HG03039 (cell line): Measurements from ENCODE around the gene CCDC61.

Source experiments
- ATAC-seq: cut with Tn5 transposase; IDR thresholded peaks from one replicate; pipeline ENCODE4 v1.9.1; 2021; ENCODE audit warnings: mild to moderate bottlenecking, moderate library complexity; ENCODE audit not compliant: unreplicated experiment

CCDC61 gene

GRCh38 chr19:46014941-46015686, 19.8 kb downstream of the CCDC61 start:
- no peak for ATAC-seq

GRCh38 chr19:46015687-46016425, 20.6 kb downstream of the CCDC61 start:
- no peak for ATAC-seq

DNA sequence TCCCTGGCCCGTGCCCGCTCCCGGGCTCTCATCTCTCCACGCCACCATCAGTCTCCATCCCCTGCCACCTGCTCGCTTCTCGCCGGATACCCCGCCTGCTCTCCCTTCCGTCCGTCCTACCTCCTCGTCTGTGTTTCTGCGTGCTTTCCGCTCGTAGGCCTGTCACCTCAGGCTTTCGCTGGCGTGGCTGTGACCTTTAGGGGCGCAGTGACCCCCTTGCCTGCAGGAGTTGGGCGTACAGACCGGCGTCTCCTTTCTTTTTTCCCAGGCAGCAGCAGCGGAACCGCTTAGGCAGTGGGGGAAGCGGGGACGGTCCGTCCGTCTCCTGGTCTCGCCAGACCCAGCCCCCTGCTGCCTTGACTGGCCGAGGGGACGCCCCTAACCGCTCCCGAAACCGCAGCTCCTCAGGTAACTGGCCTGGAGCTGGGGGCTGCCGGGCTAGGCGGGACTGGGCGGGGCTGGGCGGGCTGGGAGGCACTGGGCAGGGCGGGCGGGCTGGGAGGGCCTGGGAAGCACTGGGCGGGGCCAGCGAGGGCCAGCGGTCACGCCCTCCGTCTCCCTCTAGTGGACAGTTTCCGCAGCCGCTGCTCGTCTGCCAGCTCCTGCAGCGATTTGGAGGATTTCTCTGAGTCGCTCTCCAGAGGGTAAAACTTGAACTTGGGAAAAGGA, 21.3 kb downstream of the CCDC61 start:
- no peak for ATAC-seq

DNA sequence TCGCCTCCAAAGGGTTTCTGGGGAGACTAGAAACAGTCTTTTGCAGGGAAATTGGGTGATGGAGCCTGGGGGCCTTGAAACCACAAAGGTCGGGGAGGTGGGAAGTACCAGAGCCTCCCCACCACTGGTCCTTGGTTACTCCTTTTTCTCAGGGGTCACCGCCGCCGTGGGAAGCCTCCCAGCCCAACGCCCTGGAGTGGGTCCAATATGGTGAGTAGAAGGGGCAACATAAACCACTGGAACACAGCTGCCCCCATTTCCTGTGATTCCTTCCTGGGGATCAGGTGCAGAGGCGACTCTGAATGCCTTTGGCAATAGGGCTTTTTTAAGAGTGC, 21.8 kb downstream of the CCDC61 start:
- no peak for ATAC-seq

- no peak for ATAC-seq
Measured at GRCh38 chr19:46017874-46018675, 22.8 kb downstream of the CCDC61 start.

DNA sequence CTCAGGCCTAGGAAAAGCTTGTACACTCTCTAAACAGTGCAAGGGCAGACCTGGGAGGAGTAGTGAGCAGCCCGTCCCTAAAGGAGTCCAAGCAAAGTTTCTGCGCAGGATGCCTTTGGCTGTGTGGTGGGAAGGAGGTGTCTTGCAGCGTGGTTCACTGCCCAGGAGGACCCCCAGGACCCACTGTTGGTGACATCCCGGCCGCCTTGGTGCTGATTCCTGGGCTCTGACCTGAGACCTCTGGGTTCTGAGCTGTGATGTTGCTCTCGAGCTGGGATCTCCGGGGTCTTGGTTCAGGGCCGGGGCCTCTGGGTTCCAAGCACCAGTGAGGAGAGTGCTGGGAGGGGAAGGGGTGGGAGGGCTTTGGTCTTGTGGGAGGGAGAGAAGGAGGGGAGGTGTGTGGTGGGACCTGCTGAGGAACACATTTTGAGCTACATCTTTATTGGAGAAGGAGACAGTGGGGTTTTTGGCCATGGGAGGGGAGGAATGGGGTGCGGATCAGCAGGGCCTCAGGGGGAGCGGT, 23.5 kb downstream of the CCDC61 start:
- ATAC-seq: no peak

DNA sequence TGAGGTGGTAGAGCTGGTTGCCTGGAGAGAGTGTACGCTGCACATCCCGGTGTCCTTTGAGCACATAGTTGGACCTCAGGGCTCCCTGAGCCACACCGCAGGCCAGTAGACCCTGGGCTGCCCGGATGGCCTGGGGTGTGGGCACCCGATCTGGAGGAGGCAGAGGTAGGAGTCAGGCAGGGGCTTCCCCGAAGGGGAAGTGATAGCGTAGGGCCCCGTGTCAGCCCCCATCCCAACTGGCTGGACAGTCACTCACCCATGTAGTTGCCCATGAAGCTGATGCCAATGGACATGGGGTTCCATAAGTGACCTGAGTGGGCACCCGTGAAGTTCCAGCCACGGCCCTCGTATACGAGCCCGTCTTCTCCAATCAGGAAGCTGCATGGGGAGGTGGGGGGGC, 24.0 kb downstream of the CCDC61 start:
- ATAC-seq: no peak

GRCh38 chr19:46020819-46021125, 25.5 kb downstream of the CCDC61 start:
- no peak for ATAC-seq

DNA sequence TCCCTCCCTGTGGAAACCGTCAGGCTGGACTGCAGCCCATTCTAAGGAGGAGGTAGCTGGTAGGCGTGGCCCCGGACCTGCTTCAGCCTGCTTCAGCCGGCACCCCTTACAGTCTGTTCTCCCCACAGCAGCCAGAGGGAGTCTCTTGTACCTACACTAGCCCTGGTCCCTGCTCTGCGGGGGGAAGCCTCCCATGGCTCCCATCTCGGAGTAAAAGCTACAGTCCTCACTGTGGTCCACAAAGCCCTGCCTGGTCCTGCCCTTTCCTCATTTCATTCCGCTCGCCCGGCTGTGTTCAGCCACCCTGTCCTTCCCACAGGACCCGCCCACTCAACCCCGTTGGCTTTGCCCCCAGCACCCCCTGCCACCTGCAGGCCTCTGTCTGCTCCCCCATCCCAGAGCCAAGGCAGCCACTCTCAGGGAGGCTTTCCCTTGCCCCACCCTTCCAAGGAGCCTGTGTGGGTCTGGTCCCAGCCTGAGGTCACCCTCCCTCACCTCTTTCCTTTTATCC, 26.3 kb downstream of the CCDC61 start:
- no peak for ATAC-seq

GRCh38 chr19:46022061-46022430, 26.8 kb downstream of the CCDC61 start:
- no peak for ATAC-seq

GRCh38 chr19:46022431-46023310, 27.4 kb downstream of the CCDC61 start, which contains the start of gene PGLYRP1:
PGLYRP1 (minus strand) TSS chr19:46023053; CDS start chr19:46023021, 32 bp downstream.
- no peak for ATAC-seq

GRCh38 chr19:46023311-46023779, 28.1 kb downstream of the CCDC61 start:
- no peak for ATAC-seq

GRCh38 chr19:46025835-46026234, 30.6 kb downstream of the CCDC61 start:
- ATAC-seq: no peak

- no peak for ATAC-seq
Measured at GRCh38 chr19:46030812-46031550, 35.7 kb downstream of the CCDC61 start.

GRCh38 chr19:46031781-46032596, 36.7 kb downstream of the CCDC61 start:
- ATAC-seq: no peak

DNA sequence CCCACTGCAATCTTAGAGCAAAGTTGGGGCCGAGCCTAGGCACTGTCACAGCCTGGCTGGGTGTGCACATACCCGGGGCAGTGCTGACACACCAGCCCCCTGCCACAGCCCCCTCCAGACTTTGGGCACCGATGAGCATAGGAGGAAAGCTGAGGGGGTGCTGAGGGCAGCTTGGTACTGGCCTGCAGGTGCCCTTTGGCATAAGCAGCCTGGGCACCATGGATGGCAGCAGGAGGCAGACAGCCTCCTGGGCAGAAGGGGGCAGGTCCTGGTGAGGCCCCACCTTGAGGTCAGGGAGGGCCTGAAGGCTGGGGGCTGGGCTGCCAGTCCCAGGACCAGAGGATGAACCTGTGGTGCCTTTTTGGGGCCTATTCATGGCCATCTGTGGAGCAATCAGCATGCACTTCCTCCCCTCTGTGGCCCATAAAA, 37.3 kb downstream of the CCDC61 start:
- no peak for ATAC-seq

DNA sequence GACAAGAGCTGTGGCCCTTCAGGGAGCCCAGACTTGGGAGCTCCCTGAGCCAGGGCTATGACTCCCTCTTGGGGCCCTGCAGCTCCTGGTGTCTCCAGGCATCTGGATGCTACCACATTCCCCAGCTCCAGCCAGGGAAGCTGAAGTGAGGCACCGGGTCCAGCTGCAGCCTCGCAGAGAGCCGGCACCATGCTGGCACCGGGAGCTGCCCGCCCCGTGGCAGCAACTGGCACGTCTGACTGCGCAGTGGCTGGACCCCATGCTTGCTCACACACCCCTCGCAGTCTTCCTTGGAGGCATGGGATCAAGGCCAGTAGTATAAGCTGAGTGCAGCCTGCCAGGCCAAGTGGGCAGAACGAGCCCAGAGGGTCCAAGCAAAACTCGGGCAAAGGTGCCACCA, 38.1 kb downstream of the CCDC61 start:
- no peak for ATAC-seq

GRCh38 chr19:46035546-46035945, 40.3 kb downstream of the CCDC61 start:
- no peak for ATAC-seq
